ENCODE data around the gene EHD1. TPM values are rescaled to one million over a fixed set of nuclear protein-coding genes. Genes with fewer than 3 reads are reported as not detected.
"Not testable (repeated sequence)": the region's sequence is repeated elsewhere in the genome, so short reads cannot be mapped to it uniquely, and the experiment has no call there.

Gene EHD1
- polyA plus RNA-seq, 1 donor = 133 TPM

GRCh38 chr11:64855596-64856304, 22.7 kb downstream of the EHD1 start:
- DNase-seq = no peak

GRCh38 chr11:64854534-64855502, 23.6 kb downstream of the EHD1 start:
- DNase-seq = no peak

GRCh38 chr11:64854157-64854533, 24.3 kb downstream of the EHD1 start:
- no peak for DNase-seq

- no peak for DNase-seq
These were observed 24.7 kb downstream of the EHD1 start for GRCh38 chr11:64853709-64854108.

- DNase-seq = no peak
These were observed 25.5 kb downstream of the EHD1 start for GRCh38 chr11:64852804-64853509.

- no peak for DNase-seq
These were observed 26.5 kb downstream of the EHD1 start for GRCh38 chr11:64851831-64852351.

GRCh38 chr11:64850979-64851567, 27.3 kb downstream of the EHD1 start:
- DNase-seq = no peak

GRCh38 chr11:64849598-64850356, 28.6 kb downstream of the EHD1 start:
- no peak for DNase-seq

GRCh38 chr11:64848826-64849597, 29.4 kb downstream of the EHD1 start:
- DNase-seq = no peak

GRCh38 chr11:64848214-64848825, 30.1 kb downstream of the EHD1 start:
- DNase-seq = no peak

GRCh38 chr11:64846998-64847666, 31.3 kb downstream of the EHD1 start:
- peak; percentile 85 for DNase-seq

- DNase-seq = not testable (repeated sequence)
These were observed 32.7 kb downstream of the EHD1 start for GRCh38 chr11:64845776-64846129.

- no peak for DNase-seq
These were observed 33.2 kb downstream of the EHD1 start for GRCh38 chr11:64845129-64845775.

- peak; percentile 79 for DNase-seq
These were observed 33.9 kb downstream of the EHD1 start, which contains the start of gene CDC42BPG for GRCh38 chr11:64844330-64845128. Gene CDC42BPG, minus strand, starts transcription at chr11:64844653. Its CDS starts 84 bp downstream, at chr11:64844569.

- DNase-seq = no peak
These were observed 34.6 kb downstream of the EHD1 start for GRCh38 chr11:64843686-64844329.

- DNase-seq = no peak
These were observed 35.4 kb downstream of the EHD1 start for GRCh38 chr11:64842851-64843685.

- DNase-seq = no peak
These were observed 36.1 kb downstream of the EHD1 start for GRCh38 chr11:64842366-64842759.

Data from hindlimb muscle (tissue), 1 donor.